Neural cell (in vitro differentiated cells): ENCODE measurements around the gene CTNNA1. TPM values are rescaled to one million over a fixed set of nuclear protein-coding genes. Genes with fewer than 3 reads are reported as not detected.

Experiments
- H2AFZ ChIP-seq: fragments of 200-600, 300-800 bp; sonication (generic), shearing (Covaris generic); 2 replicates; pipeline ENCODE4 v1.6.0; 2014; ENCODE audit warnings: low read depth, mild to moderate bottlenecking, antibody characterized with exemption, low read length, moderate library complexity
- H3F3A ChIP-seq: fragments of 200-600 bp; shearing (Covaris generic); 2 replicates; pipeline ENCODE4 v1.6.1; 2016; ENCODE audit warnings: mild to moderate bottlenecking, moderate library complexity, mixed read lengths, antibody characterized with exemption, low read length; ENCODE audit not compliant: insufficient read depth, poor library complexity, severe bottlenecking
- H3K27ac ChIP-seq: fragments of 200-600, 300-800 bp; sonication (generic), shearing (Covaris generic); 2 replicates; pipeline ENCODE4 v1.5.1; 2014; ENCODE audit warnings: mild to moderate bottlenecking, low read length, moderate library complexity
- H3K27me3 ChIP-seq: fragments of 300-800, 200-600 bp; sonication (generic), shearing (Covaris generic); 2 replicates; pipeline ENCODE4 v1.6.0; 2014; ENCODE audit warnings: mild to moderate bottlenecking, low read depth, low read length, moderate library complexity; ENCODE audit not compliant: insufficient read depth
- H3K36me3 ChIP-seq: fragments of 300-800, 200-600 bp; sonication (generic), shearing (Covaris generic); 2 replicates; pipeline ENCODE4 v1.5.1; 2014; ENCODE audit warnings: mild to moderate bottlenecking, antibody characterized with exemption, low read length, moderate library complexity; ENCODE audit not compliant: insufficient read depth
- H3K4me2 ChIP-seq: fragments of 300-800, 200-600 bp; sonication (generic), shearing (Covaris generic); 2 replicates; pipeline ENCODE4 v1.6.0; 2014; ENCODE audit warnings: mild to moderate bottlenecking, low read length
- H3K4me3 ChIP-seq: fragments of 300-800, 200-600 bp; sonication (generic), shearing (Covaris generic); 2 replicates; pipeline ENCODE4 v1.5.1; 2014; ENCODE audit warnings: mild to moderate bottlenecking, low read length, moderate library complexity
- H3K79me2 ChIP-seq: fragments of 200-600 bp; shearing (Covaris generic); replicated peaks from 2 replicates; pipeline ENCODE4 v1.6.0; 2014; ENCODE audit warnings: mild to moderate bottlenecking, low read length, moderate library complexity; ENCODE audit not compliant: insufficient read depth
- H3K9ac ChIP-seq: fragments of 300-800, 200-600 bp; sonication (generic), shearing (Covaris generic); 2 replicates; pipeline ENCODE4 v1.6.1; 2016; ENCODE audit warnings: mild to moderate bottlenecking, low read length, mixed read lengths
- H3K9me2 ChIP-seq: fragments of 200-600 bp; shearing (Covaris generic); 2 replicates; pipeline ENCODE4 v1.6.1; 2016; ENCODE audit warnings: mild to moderate bottlenecking, low read length, mixed read lengths; ENCODE audit not compliant: insufficient read depth
- H3K9me3 ChIP-seq: fragments of 200-600, 300-800 bp; sonication (generic), shearing (Covaris generic); 2 replicates; pipeline ENCODE4 v1.6.1; 2016; ENCODE audit warnings: mild to moderate bottlenecking, mixed run types, low read length, moderate library complexity, mixed read lengths
- H4K20me1 ChIP-seq: fragments of 200-600 bp; shearing (Covaris generic); 2 replicates; pipeline ENCODE4 v1.6.1; 2016; ENCODE audit warnings: mild to moderate bottlenecking, mixed run types; ENCODE audit not compliant: insufficient read depth
- EP300 ChIP-seq: fragments of 450-650 bp; conservative IDR thresholded peaks from 2 replicates; pipeline ENCODE4 v1.6.1; 2014; ENCODE audit warnings: antibody characterized with exemption, mild to moderate bottlenecking, moderate library complexity; ENCODE audit not compliant: poor library complexity, severe bottlenecking
- MXI1 ChIP-seq: fragments of 450-650 bp; conservative IDR thresholded peaks from 2 replicates; pipeline ENCODE4 v1.6.1; 2014; ENCODE audit warnings: antibody characterized with exemption, mild to moderate bottlenecking; ENCODE audit not compliant: poor library complexity, severe bottlenecking
- POLR2AphosphoS5 ChIP-seq: IDR thresholded peaks from 2 replicates; pipeline ENCODE4 v1.6.1; 2012
- RAD21 ChIP-seq: fragments of 450-650 bp; conservative IDR thresholded peaks from 2 replicates; pipeline ENCODE4 v1.6.1; 2014; ENCODE audit warnings: antibody characterized with exemption, mild to moderate bottlenecking, moderate library complexity
- SMC3 ChIP-seq: fragments of 450-650 bp; conservative IDR thresholded peaks from 2 replicates; pipeline ENCODE4 v1.6.1; 2014; ENCODE audit warnings: antibody characterized with exemption, mild to moderate bottlenecking, moderate library complexity; ENCODE audit not compliant: poor library complexity
- TAF1 ChIP-seq: IDR thresholded peaks from 2 replicates; pipeline ENCODE4 v1.6.1; 2012; ENCODE audit warnings: low read depth
- polyA plus RNA-seq: library from polyadenylated mRNA; depleted of rRNA; stranded (reverse); fragments of >200 nt; gene quantifications from 2 replicates; pipeline ENCODE4 v1.2.3, GENCODE V29; 2014
- TF ChIP-seq, protein P1 (sequence below): IDR thresholded peaks from 2 replicates; pipeline ENCODE4 v1.6.1; 2012; ENCODE audit warnings: borderline replicate concordance
- TF ChIP-seq, protein P2 (sequence below): fragments of 450-650 bp; IDR thresholded peaks from 2 replicates; pipeline ENCODE4 v1.5.1; 2014; ENCODE audit warnings: antibody characterized with exemption, mild to moderate bottlenecking, moderate library complexity; ENCODE audit not compliant: poor library complexity, severe bottlenecking

CTNNA1 gene
- polyA plus RNA-seq, 1 donor from 2014 or later, result 87.9 TPM

DNA sequence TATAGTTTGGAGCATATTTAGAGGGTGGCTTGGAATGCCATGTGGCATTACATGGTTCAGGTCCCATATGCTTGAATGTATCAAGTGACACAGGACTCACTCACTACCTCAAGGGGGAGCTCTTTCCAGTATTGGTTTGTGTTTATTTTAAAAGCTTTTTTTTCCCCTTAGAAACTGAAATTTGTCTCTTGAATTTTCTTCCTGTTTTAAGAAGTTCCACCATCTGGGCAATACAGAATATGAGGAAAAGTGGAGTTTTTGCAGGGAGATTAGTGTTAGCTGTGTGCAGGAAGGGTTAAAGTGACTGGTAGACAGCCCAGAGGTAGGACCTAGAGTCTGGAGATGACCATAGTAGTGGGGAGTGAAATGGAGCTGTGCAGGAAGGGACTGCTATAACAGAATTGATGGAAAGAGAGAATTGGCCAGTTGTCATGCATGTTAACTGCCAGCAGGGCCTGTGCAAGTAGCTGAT lies 36.6 kb downstream of the CTNNA1 start:
- no peaks in the 10 kb centered on the region for H4K20me1 ChIP-seq
- no peak overlapping the region for H2AFZ ChIP-seq
- H3F3A ChIP-seq, result no peaks in the 10 kb centered on the region
- no peak overlapping the region for H3K27ac ChIP-seq
- no peaks in the 10 kb centered on the region for H3K36me3 ChIP-seq
- no peaks in the 10 kb centered on the region for H3K9me3 ChIP-seq
- TF ChIP-seq, protein P1, sequence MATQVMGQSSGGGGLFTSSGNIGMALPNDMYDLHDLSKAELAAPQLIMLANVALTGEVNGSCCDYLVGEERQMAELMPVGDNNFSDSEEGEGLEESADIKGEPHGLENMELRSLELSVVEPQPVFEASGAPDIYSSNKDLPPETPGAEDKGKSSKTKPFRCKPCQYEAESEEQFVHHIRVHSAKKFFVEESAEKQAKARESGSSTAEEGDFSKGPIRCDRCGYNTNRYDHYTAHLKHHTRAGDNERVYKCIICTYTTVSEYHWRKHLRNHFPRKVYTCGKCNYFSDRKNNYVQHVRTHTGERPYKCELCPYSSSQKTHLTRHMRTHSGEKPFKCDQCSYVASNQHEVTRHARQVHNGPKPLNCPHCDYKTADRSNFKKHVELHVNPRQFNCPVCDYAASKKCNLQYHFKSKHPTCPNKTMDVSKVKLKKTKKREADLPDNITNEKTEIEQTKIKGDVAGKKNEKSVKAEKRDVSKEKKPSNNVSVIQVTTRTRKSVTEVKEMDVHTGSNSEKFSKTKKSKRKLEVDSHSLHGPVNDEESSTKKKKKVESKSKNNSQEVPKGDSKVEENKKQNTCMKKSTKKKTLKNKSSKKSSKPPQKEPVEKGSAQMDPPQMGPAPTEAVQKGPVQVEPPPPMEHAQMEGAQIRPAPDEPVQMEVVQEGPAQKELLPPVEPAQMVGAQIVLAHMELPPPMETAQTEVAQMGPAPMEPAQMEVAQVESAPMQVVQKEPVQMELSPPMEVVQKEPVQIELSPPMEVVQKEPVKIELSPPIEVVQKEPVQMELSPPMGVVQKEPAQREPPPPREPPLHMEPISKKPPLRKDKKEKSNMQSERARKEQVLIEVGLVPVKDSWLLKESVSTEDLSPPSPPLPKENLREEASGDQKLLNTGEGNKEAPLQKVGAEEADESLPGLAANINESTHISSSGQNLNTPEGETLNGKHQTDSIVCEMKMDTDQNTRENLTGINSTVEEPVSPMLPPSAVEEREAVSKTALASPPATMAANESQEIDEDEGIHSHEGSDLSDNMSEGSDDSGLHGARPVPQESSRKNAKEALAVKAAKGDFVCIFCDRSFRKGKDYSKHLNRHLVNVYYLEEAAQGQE, result no peak
- TF ChIP-seq EP300, result no peak
- TF ChIP-seq POLR2AphosphoS5, result no peak
- no peak for TF ChIP-seq TAF1
- TF ChIP-seq, protein P2, sequence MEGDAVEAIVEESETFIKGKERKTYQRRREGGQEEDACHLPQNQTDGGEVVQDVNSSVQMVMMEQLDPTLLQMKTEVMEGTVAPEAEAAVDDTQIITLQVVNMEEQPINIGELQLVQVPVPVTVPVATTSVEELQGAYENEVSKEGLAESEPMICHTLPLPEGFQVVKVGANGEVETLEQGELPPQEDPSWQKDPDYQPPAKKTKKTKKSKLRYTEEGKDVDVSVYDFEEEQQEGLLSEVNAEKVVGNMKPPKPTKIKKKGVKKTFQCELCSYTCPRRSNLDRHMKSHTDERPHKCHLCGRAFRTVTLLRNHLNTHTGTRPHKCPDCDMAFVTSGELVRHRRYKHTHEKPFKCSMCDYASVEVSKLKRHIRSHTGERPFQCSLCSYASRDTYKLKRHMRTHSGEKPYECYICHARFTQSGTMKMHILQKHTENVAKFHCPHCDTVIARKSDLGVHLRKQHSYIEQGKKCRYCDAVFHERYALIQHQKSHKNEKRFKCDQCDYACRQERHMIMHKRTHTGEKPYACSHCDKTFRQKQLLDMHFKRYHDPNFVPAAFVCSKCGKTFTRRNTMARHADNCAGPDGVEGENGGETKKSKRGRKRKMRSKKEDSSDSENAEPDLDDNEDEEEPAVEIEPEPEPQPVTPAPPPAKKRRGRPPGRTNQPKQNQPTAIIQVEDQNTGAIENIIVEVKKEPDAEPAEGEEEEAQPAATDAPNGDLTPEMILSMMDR, result no peak
- peaks cover 17% of the 10 kb centered on the region for H3K79me2 ChIP-seq
- H3K9ac ChIP-seq, result no peak overlapping the region
- H3K4me2 ChIP-seq, result no peak overlapping the region
- no peaks in the 10 kb centered on the region for H3K9me2 ChIP-seq
- H3K27me3 ChIP-seq, result no peaks in the 10 kb centered on the region
- no peak overlapping the region for H3K4me3 ChIP-seq

- Histone ChIP-seq H3K9me2 (no peaks in the 10 kb centered on the region), H2AFZ (no peak overlapping the region), H3K9me3 (no peaks in the 10 kb centered on the region), H3K27me3 (no peaks in the 10 kb centered on the region), H3K36me3 (no peaks in the 10 kb centered on the region), H3F3A (no peaks in the 10 kb centered on the region), H3K4me3 (no peak overlapping the region), H3K4me2 (no peak overlapping the region), H4K20me1 (no peaks in the 10 kb centered on the region), H3K27ac (no peak overlapping the region), H3K79me2 (peaks cover 17% of the 10 kb centered on the region), H3K9ac (no peak overlapping the region)
- TF ChIP-seq, protein P2, result no peak
These were observed 37.5 kb downstream of the CTNNA1 start for GRCh38 chr5:138790684-138791083.

DNA sequence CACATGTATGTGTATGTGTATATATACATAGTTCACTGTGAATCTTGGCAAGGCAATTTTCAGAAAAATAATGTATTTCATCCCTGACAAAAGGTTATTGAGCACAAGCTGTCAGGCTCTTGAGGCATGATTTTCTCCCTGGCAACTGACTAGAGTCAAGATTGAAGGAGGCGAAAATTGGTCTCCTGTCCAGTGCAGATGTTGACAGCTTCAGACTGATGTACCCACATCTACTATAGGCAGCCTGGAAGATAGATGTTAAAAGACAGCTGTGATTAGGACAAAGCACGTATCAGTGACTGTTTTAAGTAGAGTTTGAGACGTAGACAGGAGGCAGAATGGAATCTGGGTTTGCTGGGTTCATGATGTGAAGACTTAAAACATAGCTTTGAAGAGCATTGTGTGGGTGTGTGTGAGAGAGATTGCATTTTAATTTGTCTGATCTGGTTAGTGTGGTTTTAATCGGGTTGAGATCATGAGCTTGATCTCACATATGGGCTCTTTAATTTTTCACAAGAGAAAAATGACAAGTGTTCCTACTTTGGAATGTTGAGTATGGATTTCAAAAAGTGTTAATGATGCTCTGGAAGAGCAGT lies 39.1 kb downstream of the CTNNA1 start:
- TF ChIP-seq, protein P2, result no peak
- TF ChIP-seq EP300 (peak; percentile 92), SMC3 (no peak), MXI1 (no peak), POLR2AphosphoS5 (peak; percentile 69), RAD21 (no peak)

More for the DNA sequence above, 39.1 kb downstream of the CTNNA1 start:
- peaks cover 17% of the 10 kb centered on the region for H3K79me2 ChIP-seq
- peak overlapping the region; percentile 28 for H3K9ac ChIP-seq
- H3K9me2 ChIP-seq, result no peaks in the 10 kb centered on the region
- no peaks in the 10 kb centered on the region for H4K20me1 ChIP-seq
- H3K27me3 ChIP-seq, result no peaks in the 10 kb centered on the region
- peak overlapping the region; percentile 29 for H3K4me2 ChIP-seq
- peak overlapping the region; percentile 43 for H3K4me3 ChIP-seq
- H3F3A ChIP-seq, result no peaks in the 10 kb centered on the region
- no peaks in the 10 kb centered on the region for H3K36me3 ChIP-seq
- H3K9me3 ChIP-seq, result no peaks in the 10 kb centered on the region
- H2AFZ ChIP-seq, result no peak overlapping the region
- peak overlapping the region; percentile 72 for H3K27ac ChIP-seq
